ENCODE data around the gene GRK5. TPM values are rescaled to one million over a fixed set of nuclear protein-coding genes. Genes with fewer than 3 reads are reported as not detected.
A peak's percentile ranks its signal among the peaks of the same experiment; 100 is the strongest.

Gene GRK5
- total and polyA plus RNA-seq, 2 donors from 2014 or later, result 7.3 to 18.7 TPM

DNA sequence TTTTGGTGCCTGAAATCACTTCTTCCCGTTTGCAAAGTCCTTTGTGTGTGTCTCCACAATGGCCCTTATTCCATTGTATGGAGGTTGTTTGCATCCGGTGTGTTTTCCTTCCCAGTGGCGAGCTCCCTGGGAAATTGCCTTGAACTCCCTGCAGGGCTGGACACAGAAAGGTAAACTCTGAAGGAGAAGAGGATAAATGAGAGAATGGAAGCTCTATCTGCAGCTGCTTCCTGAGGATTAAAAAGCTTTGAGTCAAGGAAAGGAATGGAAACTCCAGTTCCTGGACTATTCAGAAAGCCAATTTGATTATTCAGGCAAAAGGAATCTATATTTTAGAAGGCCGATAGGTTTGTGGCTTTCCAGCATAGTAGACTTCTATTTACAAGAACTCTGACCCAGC is 4.4 kb upstream of the GRK5 start:
- FAIRE-seq, result no peak
- H3K27ac ChIP-seq (ENCODE audit: low read depth in 2 of 2, low read length in 2 of 2), result no peak overlapping the region
- H3K9ac ChIP-seq (ENCODE audit: low read length in 3 of 3), result no peak overlapping the region

DNA sequence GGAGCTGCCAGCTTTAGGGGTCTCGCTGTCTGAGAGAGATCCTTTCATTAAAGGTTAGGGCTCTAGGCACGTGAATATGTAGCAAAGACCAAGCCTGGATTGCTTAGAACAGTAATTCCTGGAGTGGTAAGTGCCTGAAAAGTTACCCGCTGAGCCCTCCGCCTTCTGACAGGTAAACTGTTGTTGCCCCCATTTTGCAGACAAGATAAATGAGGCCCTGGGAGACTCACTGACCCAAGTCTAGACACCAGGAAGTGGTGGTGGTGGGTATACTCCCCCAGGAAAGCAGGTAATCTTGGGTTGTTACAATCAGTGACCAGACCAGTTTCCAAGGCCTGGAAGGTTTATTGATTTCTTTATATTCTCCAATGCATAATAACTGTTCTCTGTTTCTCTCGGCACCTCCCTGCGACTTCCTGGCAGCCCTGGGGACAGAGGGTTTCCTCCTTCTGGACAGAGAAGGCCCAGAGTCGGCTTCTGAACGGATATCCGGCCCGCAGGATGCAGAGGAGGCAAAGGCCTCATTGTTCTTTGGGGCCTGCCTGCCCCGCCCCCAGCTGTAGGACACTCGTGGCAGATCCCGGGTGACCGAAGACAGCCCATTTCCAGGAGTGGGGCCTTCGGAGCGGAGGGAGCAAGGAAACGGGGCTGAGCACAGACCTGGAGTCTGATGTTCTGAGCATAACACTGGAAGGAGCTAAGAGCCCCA is 1.3 kb upstream of the GRK5 start:
- H3K9ac ChIP-seq (ENCODE audit: low read length in 3 of 3), result peak overlapping the region in 2 of 3 donors; percentile 8 to 37
- intact Hi-C loops (cut with DNase I), result loop anchor here (10.0 kb wide), 1 partner anchor 239 kb away; no protein-coding TSS in a partner anchor
- FAIRE-seq, result no peak
- peak in 2 of 5 donors; percentile 67 to 91 for DNase-seq
- TF ChIP-seq, protein P1, sequence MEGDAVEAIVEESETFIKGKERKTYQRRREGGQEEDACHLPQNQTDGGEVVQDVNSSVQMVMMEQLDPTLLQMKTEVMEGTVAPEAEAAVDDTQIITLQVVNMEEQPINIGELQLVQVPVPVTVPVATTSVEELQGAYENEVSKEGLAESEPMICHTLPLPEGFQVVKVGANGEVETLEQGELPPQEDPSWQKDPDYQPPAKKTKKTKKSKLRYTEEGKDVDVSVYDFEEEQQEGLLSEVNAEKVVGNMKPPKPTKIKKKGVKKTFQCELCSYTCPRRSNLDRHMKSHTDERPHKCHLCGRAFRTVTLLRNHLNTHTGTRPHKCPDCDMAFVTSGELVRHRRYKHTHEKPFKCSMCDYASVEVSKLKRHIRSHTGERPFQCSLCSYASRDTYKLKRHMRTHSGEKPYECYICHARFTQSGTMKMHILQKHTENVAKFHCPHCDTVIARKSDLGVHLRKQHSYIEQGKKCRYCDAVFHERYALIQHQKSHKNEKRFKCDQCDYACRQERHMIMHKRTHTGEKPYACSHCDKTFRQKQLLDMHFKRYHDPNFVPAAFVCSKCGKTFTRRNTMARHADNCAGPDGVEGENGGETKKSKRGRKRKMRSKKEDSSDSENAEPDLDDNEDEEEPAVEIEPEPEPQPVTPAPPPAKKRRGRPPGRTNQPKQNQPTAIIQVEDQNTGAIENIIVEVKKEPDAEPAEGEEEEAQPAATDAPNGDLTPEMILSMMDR (IDR thresholded peaks at IDR 0.05; ENCODE audit: borderline replicate concordance, extremely low read depth, insufficient read depth), result no peak
- peak overlapping the region; percentile 90 to 91 for H3K27ac ChIP-seq (ENCODE audit: low read depth in 2 of 2, low read length in 2 of 2)
- no peaks in the 10 kb centered on the region for H3K36me3 ChIP-seq (ENCODE audit: control insufficient read depth in 2 of 3, insufficient read depth in 3 of 3, low read length in 3 of 3)
- H3K4me1 ChIP-seq (ENCODE audit: control insufficient read depth in 2 of 3, insufficient read depth in 2 of 3, low read depth in 1 of 3, low read length in 3 of 3), result peaks cover 0 to 13% (median 0%) of the 10 kb centered on the region in 3 donors
- H3K4me3 ChIP-seq (ENCODE audit: low read length in 3 of 3), result peak overlapping the region in 2 of 3 donors; percentile 42 to 58
- no peaks in the 10 kb centered on the region for H3K9me3 ChIP-seq (ENCODE audit: control insufficient read depth in 2 of 3, insufficient read depth in 1 of 3, low read length in 3 of 3)
- H3K27me3 ChIP-seq (ENCODE audit: control insufficient read depth, insufficient read depth, low read length), result no peaks in the 10 kb centered on the region

More for the DNA sequence above, 4.4 kb upstream of the GRK5 start:
- Histone ChIP-seq H3K4me1 (ENCODE audit: control insufficient read depth in 2 of 3, insufficient read depth in 2 of 3, low read depth in 1 of 3, low read length in 3 of 3) (peaks cover 0 to 11% (median 0%) of the 10 kb centered on the region in 3 donors), H3K36me3 (ENCODE audit: control insufficient read depth in 2 of 3, insufficient read depth in 3 of 3, low read length in 3 of 3) (no peaks in the 10 kb centered on the region), H3K9me3 (ENCODE audit: control insufficient read depth in 2 of 3, insufficient read depth in 1 of 3, low read length in 3 of 3) (no peaks in the 10 kb centered on the region), H3K4me3 (ENCODE audit: low read length in 3 of 3) (no peak overlapping the region), H3K27me3 (ENCODE audit: control insufficient read depth, insufficient read depth, low read length) (no peaks in the 10 kb centered on the region)
- no peak for DNase-seq
- intact Hi-C loops (cut with DNase I), result loop anchor here (10.0 kb wide), 1 partner anchor 242 kb away; no protein-coding TSS in a partner anchor
- TF ChIP-seq, protein P1 (IDR thresholded peaks at IDR 0.05; ENCODE audit: borderline replicate concordance, extremely low read depth, insufficient read depth), result no peak

DNA sequence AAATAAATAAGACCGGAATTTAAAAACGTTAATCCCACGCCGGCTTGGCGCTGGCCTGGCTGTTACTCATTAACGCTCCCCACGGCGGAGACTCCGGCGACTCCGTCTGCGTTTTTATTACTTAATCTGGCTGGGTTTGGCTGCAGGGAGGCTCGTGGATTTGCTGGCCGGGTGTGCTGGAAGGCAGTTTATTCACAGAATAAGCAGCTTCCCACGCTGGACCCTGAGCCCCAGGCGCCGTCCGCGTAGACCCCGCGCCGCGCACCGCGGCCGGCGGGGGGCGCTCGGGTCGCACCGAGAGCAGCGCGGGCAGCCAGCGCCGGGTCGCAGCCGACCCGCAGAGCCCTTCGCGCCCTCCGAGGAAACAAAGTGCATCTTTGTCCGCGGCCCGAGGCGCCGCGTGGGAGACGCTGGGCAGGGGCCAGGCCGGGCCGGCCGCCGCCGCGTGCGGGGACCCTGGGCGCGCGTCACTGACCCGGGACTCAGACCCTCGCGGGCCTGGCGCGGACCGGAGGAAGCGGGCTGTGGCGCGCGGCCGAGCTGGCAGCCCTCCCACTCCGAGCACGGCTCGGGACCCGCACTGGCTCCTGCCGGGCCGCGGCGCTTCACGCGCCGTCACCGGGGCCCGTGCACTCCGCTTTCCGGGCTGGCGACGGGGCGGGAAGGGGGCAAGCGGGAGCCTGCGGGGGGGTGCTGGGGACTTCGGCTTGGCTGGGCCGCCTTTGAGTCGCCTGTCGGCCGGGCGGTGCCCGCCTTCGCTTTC is 587 bp upstream of the GRK5 start:
- Histone ChIP-seq H3K9ac (ENCODE audit: low read length in 3 of 3) (peak overlapping the region in 2 of 3 donors; percentile 8 to 52), H3K27me3 (ENCODE audit: control insufficient read depth, insufficient read depth, low read length) (no peaks in the 10 kb centered on the region), H3K36me3 (ENCODE audit: control insufficient read depth in 2 of 3, insufficient read depth in 3 of 3, low read length in 3 of 3) (no peaks in the 10 kb centered on the region), H3K4me1 (ENCODE audit: control insufficient read depth in 2 of 3, insufficient read depth in 2 of 3, low read depth in 1 of 3, low read length in 3 of 3) (peaks cover 0 to 13% (median 1%) of the 10 kb centered on the region in 3 donors), H3K27ac (ENCODE audit: low read depth in 2 of 2, low read length in 2 of 2) (peak overlapping the region; percentile 90 to 91), H3K9me3 (ENCODE audit: control insufficient read depth in 2 of 3, insufficient read depth in 1 of 3, low read length in 3 of 3) (no peaks in the 10 kb centered on the region), H3K4me3 (ENCODE audit: low read length in 3 of 3) (peak overlapping the region in 2 of 3 donors; percentile 42 to 58)
- DNase-seq (peak; percentile 80 to 89 (median 88)), FAIRE-seq (no peak)
- TF ChIP-seq, protein P1 (IDR thresholded peaks at IDR 0.05; ENCODE audit: borderline replicate concordance, extremely low read depth, insufficient read depth), result peak; percentile 51
- intact Hi-C loops (cut with DNase I), result loop anchor here (10.0 kb wide), 1 partner anchor 238 kb away; no protein-coding TSS in a partner anchor
